A673 (cell line): ENCODE data around the gene CDK1. TPM values are rescaled to one million over a fixed set of nuclear protein-coding genes. Genes with fewer than 3 reads are reported as not detected.

Experiments
- BruUV-seq: library from RNA; stranded (reverse); fragments of 400-500 nt; replicated peaks from 2 replicates; lab custom pipeline; 2021; lab: Mats Ljungman, UMichigan
- CTCF ChIA-PET: fragments of 300-600 bp; sonication (Branson Sonifier 250); formaldehyde crosslinking; loops from one replicate; lab custom pipeline; 2022; ENCODE audit warnings: antibody characterized with exemption; lab: Charles Lee
- POLR2A ChIA-PET: fragments of 300-600 bp; sonication (Branson Sonifier 250); formaldehyde crosslinking; loops from one replicate; lab custom pipeline; 2022; ENCODE audit warnings: antibody characterized with exemption; ENCODE audit not compliant: low non-redundant PET; lab: Charles Lee
- DNase-seq: peaks from one replicate; pipeline ENCODE4 v3.0.0-alpha.2; 2015; ENCODE audit warnings: low spot score
- H3K27ac ChIP-seq: fragments of 200-600 bp; sonication (generic); 2 replicates; pipeline ENCODE4 v1.5.1; 2016; ENCODE audit warnings: mixed run types, low read depth, mild to moderate bottlenecking, mixed read lengths, antibody characterized with exemption, low read length; ENCODE audit not compliant: poor library complexity, severe bottlenecking
- H3K27me3 ChIP-seq: fragments of 200-600 bp; sonication (generic); replicated peaks from 2 replicates; pipeline ENCODE4 v1.6.1; 2017; ENCODE audit warnings: mixed run types, low read depth, mild to moderate bottlenecking, mixed read lengths, antibody characterized with exemption, low read length; ENCODE audit not compliant: insufficient read depth, poor library complexity
- H3K36me3 ChIP-seq: fragments of 200-600 bp; sonication (generic); 2 replicates; pipeline ENCODE4 v1.6.1; 2016; ENCODE audit warnings: mixed run types, mild to moderate bottlenecking, mixed read lengths, antibody characterized with exemption, low read length; ENCODE audit not compliant: insufficient read depth, poor library complexity, severe bottlenecking
- H3K4me1 ChIP-seq: fragments of 200-600 bp; sonication (generic); 2 replicates; pipeline ENCODE4 v1.6.1; 2017; ENCODE audit warnings: mixed run types, mild to moderate bottlenecking, mixed read lengths, antibody characterized with exemption, low read length; ENCODE audit not compliant: insufficient read depth, poor library complexity, severe bottlenecking
- H3K4me3 ChIP-seq: fragments of 200-600 bp; sonication (generic); 2 replicates; pipeline ENCODE4 v1.5.1; 2016; ENCODE audit warnings: low read depth, mixed run types, mild to moderate bottlenecking, mixed read lengths, low read length; ENCODE audit not compliant: poor library complexity, severe bottlenecking
- H3K9me3 ChIP-seq: fragments of 200-600 bp; sonication (generic); 2 replicates; pipeline ENCODE4 v1.6.1; 2016; ENCODE audit warnings: mixed run types, low read depth, mild to moderate bottlenecking, mixed read lengths, antibody characterized with exemption, low read length; ENCODE audit not compliant: poor library complexity, severe bottlenecking
- CTCF ChIP-seq: fragments of 300-800, 200-600 bp; sonication (generic); conservative IDR thresholded peaks from 2 replicates; pipeline ENCODE4 v1.5.1; 2017; ENCODE audit warnings: low read depth, mild to moderate bottlenecking, antibody characterized with exemption, low read length, moderate library complexity, mixed read lengths
- EZH2 ChIP-seq: fragments of 200-600 bp; sonication (generic); IDR thresholded peaks from 2 replicates; pipeline ENCODE4 v1.6.1; 2017; ENCODE audit warnings: borderline replicate concordance, low read depth, mild to moderate bottlenecking, mixed read lengths, antibody characterized with exemption, low read length; ENCODE audit not compliant: poor library complexity, severe bottlenecking
- intact Hi-C: fragments of 100-400 bp; cut with micrococcal nuclease; formaldehyde crosslinking; loops from one replicate; pipeline ENCODE4 v1.10.0; 2022; ENCODE audit not compliant: unreplicated experiment
- total RNA-seq: library from RNA; stranded (reverse); gene quantifications from 2 replicates; pipeline ENCODE4 v1.2.3, GENCODE V29; 2021

CDK1 gene
- total RNA-seq, 1 experiment from 2014 or later, result 168 TPM

DNA sequence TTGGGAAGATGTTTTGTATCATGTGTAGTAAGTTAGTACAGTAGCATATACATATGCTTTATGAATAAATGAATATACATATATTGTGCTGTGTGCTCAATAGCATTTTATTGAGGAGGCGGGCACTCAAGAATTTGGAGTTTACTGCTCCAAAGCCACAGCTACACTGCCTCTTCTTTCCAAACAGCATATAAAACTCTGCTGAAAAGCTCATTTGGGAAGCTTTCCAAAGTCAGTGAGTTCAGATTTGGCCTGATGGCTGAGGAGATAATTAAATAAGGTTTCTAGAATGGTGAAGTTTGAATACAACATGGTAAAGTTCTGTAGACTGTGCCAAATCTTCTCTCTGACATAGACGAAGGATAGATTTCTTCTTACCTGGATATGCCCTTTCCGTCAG lies 29.8 kb downstream of the CDK1 start:
- H3K4me3 ChIP-seq, result no peak overlapping the region
- no peaks in the 10 kb centered on the region for H3K4me1 ChIP-seq
- intact Hi-C loops, result no loop called here
- no peak for DNase-seq
- no peaks in the 10 kb centered on the region for H3K36me3 ChIP-seq
- no peaks in the 10 kb centered on the region for H3K27me3 ChIP-seq
- no TSS peak for BruUV-seq
- H3K27ac ChIP-seq, result no peak overlapping the region
- ChIA-PET CTCF (no interaction called here), POLR2A (no interaction called here)
- no peak for TF ChIP-seq EZH2
- TF ChIP-seq CTCF, result no peak
- no peaks in the 10 kb centered on the region for H3K9me3 ChIP-seq

- intact Hi-C loops, result no loop called here
- Histone ChIP-seq H3K27ac (no peak overlapping the region), H3K27me3 (no peaks in the 10 kb centered on the region), H3K4me1 (no peaks in the 10 kb centered on the region), H3K9me3 (no peaks in the 10 kb centered on the region), H3K4me3 (no peak overlapping the region), H3K36me3 (no peaks in the 10 kb centered on the region)
- POLR2A ChIA-PET, result no interaction called here
- no TSS peak for BruUV-seq
- DNase-seq, result peak; percentile 43
- CTCF ChIA-PET, result no interaction called here
- no peak for TF ChIP-seq EZH2
- TF ChIP-seq CTCF, result no peak
Measured at GRCh38 chr10:60809157-60809556, 30.9 kb downstream of the CDK1 start.

GRCh38 chr10:60810437-60811182 lies 32.3 kb downstream of the CDK1 start:
- ChIA-PET POLR2A (no interaction called here), CTCF (no interaction called here)
- no peaks in the 10 kb centered on the region for H3K36me3 ChIP-seq
- H3K27ac ChIP-seq, result no peak overlapping the region
- no peak for TF ChIP-seq EZH2
- TF ChIP-seq CTCF, result no peak
- BruUV-seq, result no TSS peak
- H3K4me1 ChIP-seq, result no peaks in the 10 kb centered on the region
- H3K27me3 ChIP-seq, result no peaks in the 10 kb centered on the region
- intact Hi-C loops, result loop anchor here (10.0 kb wide), 1 partner anchor 1434 kb away; no protein-coding TSS in a partner anchor
- H3K4me3 ChIP-seq, result no peak overlapping the region
- H3K9me3 ChIP-seq, result no peaks in the 10 kb centered on the region
- no peak for DNase-seq
